ENCODE results near the gene SNX25.
"Not testable (repeated sequence)": the region's sequence is repeated elsewhere in the genome, so short reads cannot be mapped to it uniquely, and the experiment has no call there.

The SNX25 gene

DNA sequence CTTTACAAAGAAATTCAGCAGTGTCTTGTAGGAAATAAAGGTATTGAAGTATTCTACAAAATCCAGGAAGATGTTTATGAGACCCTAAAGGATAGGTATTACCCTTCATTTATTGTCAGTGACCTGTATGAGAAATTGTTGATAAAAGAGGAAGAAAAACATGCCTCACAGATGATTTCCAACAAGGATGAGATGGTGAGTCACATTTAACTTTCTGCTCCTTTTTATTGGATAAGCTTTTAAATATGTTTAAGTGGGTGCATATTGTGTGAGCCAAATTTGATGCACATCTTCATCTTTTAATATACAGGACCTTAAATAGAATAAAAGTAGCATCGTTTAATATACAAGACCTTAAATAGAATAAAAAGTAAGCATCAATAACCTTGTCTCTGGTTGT lies 114.2 kb downstream of the SNX25 start:
- TF ChIP-seq, protein P1, sequence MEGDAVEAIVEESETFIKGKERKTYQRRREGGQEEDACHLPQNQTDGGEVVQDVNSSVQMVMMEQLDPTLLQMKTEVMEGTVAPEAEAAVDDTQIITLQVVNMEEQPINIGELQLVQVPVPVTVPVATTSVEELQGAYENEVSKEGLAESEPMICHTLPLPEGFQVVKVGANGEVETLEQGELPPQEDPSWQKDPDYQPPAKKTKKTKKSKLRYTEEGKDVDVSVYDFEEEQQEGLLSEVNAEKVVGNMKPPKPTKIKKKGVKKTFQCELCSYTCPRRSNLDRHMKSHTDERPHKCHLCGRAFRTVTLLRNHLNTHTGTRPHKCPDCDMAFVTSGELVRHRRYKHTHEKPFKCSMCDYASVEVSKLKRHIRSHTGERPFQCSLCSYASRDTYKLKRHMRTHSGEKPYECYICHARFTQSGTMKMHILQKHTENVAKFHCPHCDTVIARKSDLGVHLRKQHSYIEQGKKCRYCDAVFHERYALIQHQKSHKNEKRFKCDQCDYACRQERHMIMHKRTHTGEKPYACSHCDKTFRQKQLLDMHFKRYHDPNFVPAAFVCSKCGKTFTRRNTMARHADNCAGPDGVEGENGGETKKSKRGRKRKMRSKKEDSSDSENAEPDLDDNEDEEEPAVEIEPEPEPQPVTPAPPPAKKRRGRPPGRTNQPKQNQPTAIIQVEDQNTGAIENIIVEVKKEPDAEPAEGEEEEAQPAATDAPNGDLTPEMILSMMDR (IDR thresholded peaks at IDR 0.05; ENCODE audit: low read depth, low read length): no peak
- DNase-seq (ENCODE audit: low read depth in 2 of 2): peak in 1 of 2 donors; percentile 36
- H3K4me3 ChIP-seq (replicated peaks in 1 of 2; ENCODE audit: low read depth in 2 of 2, low read length in 2 of 2): no peak overlapping the region

DNA sequence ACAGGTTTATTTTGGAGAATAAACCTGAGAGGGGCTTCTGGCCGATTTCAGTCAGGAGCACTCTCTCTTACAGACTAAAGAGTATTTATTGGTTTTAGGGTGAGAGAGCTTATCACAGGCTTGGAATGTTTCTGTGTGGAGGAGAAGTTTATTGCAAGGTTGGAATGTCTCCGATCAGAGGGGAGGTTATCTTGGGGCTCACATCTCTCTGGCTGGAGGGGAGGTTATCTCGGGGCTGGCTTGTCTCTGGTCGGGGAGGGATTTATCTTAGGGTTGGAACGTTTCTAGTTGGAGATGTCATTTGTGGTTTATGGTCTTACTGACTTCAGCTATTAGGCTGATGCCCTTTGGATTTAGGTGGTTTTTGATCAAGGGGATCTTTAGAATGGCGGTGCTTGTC lies 115.0 kb downstream of the SNX25 start:
- H3K4me3 ChIP-seq (replicated peaks in 1 of 2; ENCODE audit: low read depth in 2 of 2, low read length in 2 of 2); DNase-seq (ENCODE audit: low read depth in 2 of 2): not testable (repeated sequence)

DNA sequence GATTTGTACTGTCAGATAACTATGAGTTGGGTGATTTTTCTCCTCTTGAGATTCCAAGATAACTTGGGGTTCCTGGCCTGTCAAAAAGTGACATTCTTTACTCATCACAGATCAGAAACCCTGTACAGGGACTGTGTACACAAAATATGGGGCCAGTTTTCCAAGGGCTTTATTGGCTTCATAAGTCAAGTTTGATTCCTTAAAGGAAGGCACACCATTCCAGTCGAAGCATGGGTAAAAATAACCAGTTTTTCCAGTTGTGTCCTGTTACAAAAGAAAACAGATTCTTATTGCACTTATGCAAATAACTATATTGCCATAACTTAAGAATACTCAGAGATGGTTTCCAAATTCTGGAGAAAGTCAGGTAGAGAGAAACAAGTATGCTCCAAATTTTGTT lies 116.3 kb downstream of the SNX25 start:
- DNase-seq (ENCODE audit: low read depth in 2 of 2); H3K4me3 ChIP-seq (replicated peaks in 1 of 2; ENCODE audit: low read depth in 2 of 2, low read length in 2 of 2): not testable (repeated sequence)

GRCh38 chr4:185328586-185328985 lies 119.2 kb downstream of the SNX25 start:
- no peak overlapping the region for H3K4me3 ChIP-seq (replicated peaks in 1 of 2; ENCODE audit: low read depth in 2 of 2, low read length in 2 of 2)
- TF ChIP-seq, protein P1 (IDR thresholded peaks at IDR 0.05; ENCODE audit: low read depth, low read length): no peak
- no peak for DNase-seq (ENCODE audit: low read depth in 2 of 2)

DNA sequence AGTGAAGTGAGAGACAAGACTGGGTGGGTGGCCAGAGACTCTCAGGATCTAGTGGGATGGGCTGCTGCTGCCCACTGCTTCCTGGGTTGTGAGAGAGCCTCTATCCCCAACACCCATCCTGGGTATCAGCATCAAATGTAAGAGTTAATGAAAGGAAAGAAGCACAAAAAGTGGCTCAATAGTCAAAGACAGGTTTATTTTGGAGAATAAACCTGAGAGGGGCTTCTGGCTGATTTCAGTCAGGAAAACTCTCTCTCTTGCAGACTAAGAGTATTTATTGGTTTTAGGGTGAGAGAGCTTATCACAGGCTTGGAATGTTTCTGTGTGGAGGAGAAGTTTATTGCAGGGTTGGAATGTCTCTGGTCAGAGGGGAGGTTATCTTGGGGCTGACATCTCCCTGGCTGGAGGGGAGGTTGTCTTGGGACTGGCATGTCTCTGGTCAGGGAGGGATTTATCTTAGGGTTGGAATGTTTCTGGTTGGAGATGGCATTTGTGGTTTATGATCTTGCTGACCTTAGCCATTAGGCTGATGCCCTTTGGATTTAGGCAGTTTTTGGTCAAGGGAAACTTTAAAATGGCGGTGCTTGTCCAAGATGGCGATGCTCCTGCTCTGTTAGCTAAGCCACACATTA lies 120.6 kb downstream of the SNX25 start:
- not testable (repeated sequence) for DNase-seq (ENCODE audit: low read depth in 2 of 2); H3K4me3 ChIP-seq (replicated peaks in 1 of 2; ENCODE audit: low read depth in 2 of 2, low read length in 2 of 2)

GRCh38 chr4:185332575-185333464 lies 123.4 kb downstream of the SNX25 start:
- no peak overlapping the region for H3K4me3 ChIP-seq (replicated peaks in 1 of 2; ENCODE audit: low read depth in 2 of 2, low read length in 2 of 2)
- TF ChIP-seq, protein P1 (IDR thresholded peaks at IDR 0.05; ENCODE audit: low read depth, low read length): no peak
- no peak for DNase-seq (ENCODE audit: low read depth in 2 of 2)

DNA sequence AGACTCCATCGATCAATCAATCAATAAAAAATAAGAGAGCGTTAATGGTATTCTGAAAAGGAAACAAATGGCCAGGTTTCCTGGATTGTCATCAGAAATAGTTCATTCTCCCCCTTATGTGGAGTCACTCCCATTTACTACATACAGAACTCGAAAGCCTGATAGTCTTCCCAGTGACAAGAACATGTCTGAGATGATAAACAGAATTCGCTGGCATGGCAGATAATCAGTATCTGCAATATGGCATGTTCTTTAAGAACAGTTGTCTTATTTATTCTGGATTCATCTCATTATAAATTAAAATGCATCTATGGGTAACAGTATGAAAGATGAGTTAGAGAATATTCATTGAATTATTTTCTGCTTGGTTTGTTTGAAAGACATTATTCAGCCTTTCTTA lies 124.9 kb downstream of the SNX25 start:
- DNase-seq (ENCODE audit: low read depth in 2 of 2): no peak
- H3K4me3 ChIP-seq (replicated peaks in 1 of 2; ENCODE audit: low read depth in 2 of 2, low read length in 2 of 2): no peak overlapping the region
- TF ChIP-seq, protein P1 (IDR thresholded peaks at IDR 0.05; ENCODE audit: low read depth, low read length): no peak

GRCh38 chr4:185335579-185335978 lies 126.2 kb downstream of the SNX25 start:
- TF ChIP-seq, protein P1 (IDR thresholded peaks at IDR 0.05; ENCODE audit: low read depth, low read length): no peak
- H3K4me3 ChIP-seq (replicated peaks in 1 of 2; ENCODE audit: low read depth in 2 of 2, low read length in 2 of 2): no peak overlapping the region
- no peak for DNase-seq (ENCODE audit: low read depth in 2 of 2)
